Thymus (tissue), 11 donors: Measurements from ENCODE around the gene AMBP. TPM values are rescaled to one million over a fixed set of nuclear protein-coding genes. Genes with fewer than 3 reads are reported as not detected.

ENCODE experiments used
- DNase-seq, 9 donors: peaks; one replicate each; pipeline ENCODE4 v3.0.0-alpha.2; 2013; ENCODE audit warnings: low spot score in 9 of 9, low read depth in 6 of 9, missing footprints in 1 of 9
- H3K27ac ChIP-seq, 2 donors: one replicate each; pipeline ENCODE4 v1.5.1; 2013; ENCODE audit warnings: control low read depth in 1 of 2, low read depth in 1 of 2, low read length in 1 of 2, mild to moderate bottlenecking in 1 of 2, moderate library complexity in 1 of 2
- H3K27me3 ChIP-seq, 2 donors: one replicate each; pipeline ENCODE4 v1.5.1; 2013; ENCODE audit warnings: low read length in 1 of 2; ENCODE audit not compliant: control insufficient read depth in 2 of 2, insufficient read depth in 1 of 2
- H3K36me3 ChIP-seq, 2 donors: one replicate each; pipeline ENCODE4 v1.5.1; 2013; ENCODE audit warnings: low read length in 1 of 2, mild to moderate bottlenecking in 1 of 2, moderate library complexity in 1 of 2; ENCODE audit not compliant: control insufficient read depth in 2 of 2, insufficient read depth in 2 of 2
- H3K4me1 ChIP-seq, 2 donors: one replicate each; pipeline ENCODE4 v1.5.1; 2013; ENCODE audit warnings: low read length in 2 of 2; ENCODE audit not compliant: control insufficient read depth in 2 of 2, insufficient read depth in 2 of 2
- H3K4me3 ChIP-seq, 2 donors: one replicate each; pipeline ENCODE4 v1.5.1; 2013; ENCODE audit warnings: low read length in 2 of 2, control low read depth in 1 of 2, mild to moderate bottlenecking in 1 of 2
- H3K9me3 ChIP-seq, 2 donors: one replicate each; pipeline ENCODE4 v1.5.1; 2013; ENCODE audit warnings: low read length in 1 of 2, mild to moderate bottlenecking in 1 of 2; ENCODE audit not compliant: control insufficient read depth in 2 of 2, insufficient read depth in 1 of 2
- WGBS: extraction: QIAGEN DNeasy Blood & Tissue Kit; methylation state at CpG from one replicate; pipeline ENCODE4 v1.1.7; 2013; 5-methylcytosine and 5-hydroxymethylcytosine counted together
- polyA plus RNA-seq: library from polyadenylated mRNA; stranded (reverse); fragments of 200-250 nt; gene quantifications from one replicate; pipeline ENCODE4 v1.2.3, GENCODE V29; 2013
- total RNA-seq: library from RNA; stranded (reverse); fragments of 120-200 nt; gene quantifications from one replicate; pipeline ENCODE4 v1.2.4, GENCODE V29; 2013
- donor health status: healthy.

Gene AMBP
- total and polyA plus RNA-seq, 2 donors: 0.38 to 0.82 TPM

GRCh38 chr9:114070188-114071103 is 7.7 kb downstream of the AMBP start:
- no peaks in the 10 kb centered on the region for H3K9me3 ChIP-seq
- DNase-seq: no peak
- 91% methylated on average over 17 of the region's 17 CpGs for WGBS
- H3K4me3 ChIP-seq: no peak overlapping the region
- no peaks in the 10 kb centered on the region for H3K36me3 ChIP-seq
- no peaks in the 10 kb centered on the region for H3K27me3 ChIP-seq
- H3K27ac ChIP-seq: no peak overlapping the region
- no peaks in the 10 kb centered on the region for H3K4me1 ChIP-seq

- Histone ChIP-seq H3K36me3 (no peaks in the 10 kb centered on the region), H3K27ac (no peak overlapping the region), H3K4me1 (no peaks in the 10 kb centered on the region), H3K4me3 (no peak overlapping the region), H3K9me3 (no peaks in the 10 kb centered on the region), H3K27me3 (no peaks in the 10 kb centered on the region)
- DNase-seq: no peak
- 93% methylated on average over 9 of the region's 9 CpGs for WGBS
Measured at GRCh38 chr9:114069476-114070187, 8.5 kb downstream of the AMBP start.

- no peak for DNase-seq
- WGBS: 91% methylated on average over 8 of the region's 8 CpGs
Measured at GRCh38 chr9:114065304-114065703, 12.8 kb downstream of the AMBP start.

GRCh38 chr9:114061830-114062474 is 16.1 kb downstream of the AMBP start:
- DNase-seq: no peak

More at GRCh38 chr9:114065304-114065703, 12.8 kb downstream of the AMBP start:
- H3K36me3 ChIP-seq: no peaks in the 10 kb centered on the region
- H3K27ac ChIP-seq: no peak overlapping the region
- no peaks in the 10 kb centered on the region for H3K9me3 ChIP-seq
- no peaks in the 10 kb centered on the region for H3K27me3 ChIP-seq
- no peak overlapping the region for H3K4me3 ChIP-seq
- H3K4me1 ChIP-seq: no peaks in the 10 kb centered on the region

GRCh38 chr9:114061292-114061691 is 16.8 kb downstream of the AMBP start:
- H3K36me3 ChIP-seq: no peaks in the 10 kb centered on the region
- whole genome bisulfite sequencing: 97% methylated on average over 12 of the region's 12 CpGs
- no peak for DNase-seq
- no peaks in the 10 kb centered on the region for H3K9me3 ChIP-seq
- no peak overlapping the region for H3K27ac ChIP-seq
- no peak overlapping the region for H3K4me3 ChIP-seq
- no peaks in the 10 kb centered on the region for H3K27me3 ChIP-seq
- no peaks in the 10 kb centered on the region for H3K4me1 ChIP-seq

More at GRCh38 chr9:114061830-114062474, 16.1 kb downstream of the AMBP start:
- no peaks in the 10 kb centered on the region for H3K27me3 ChIP-seq
- H3K4me1 ChIP-seq: no peaks in the 10 kb centered on the region
- H3K27ac ChIP-seq: no peak overlapping the region
- 69% methylated on average over 4 of the region's 4 CpGs for WGBS
- no peak overlapping the region for H3K4me3 ChIP-seq
- no peaks in the 10 kb centered on the region for H3K9me3 ChIP-seq
- H3K36me3 ChIP-seq: no peaks in the 10 kb centered on the region

GRCh38 chr9:114060711-114061110 is 17.4 kb downstream of the AMBP start:
- Histone ChIP-seq H3K4me1 (no peaks in the 10 kb centered on the region), H3K36me3 (no peaks in the 10 kb centered on the region), H3K27me3 (no peaks in the 10 kb centered on the region), H3K27ac (no peak overlapping the region), H3K9me3 (no peaks in the 10 kb centered on the region), H3K4me3 (no peak overlapping the region)
- DNase-seq: no peak
- WGBS: 68% methylated on average over 9 of the region's 9 CpGs

GRCh38 chr9:114060070-114060469 is 18.0 kb downstream of the AMBP start:
- H3K36me3 ChIP-seq: no peaks in the 10 kb centered on the region
- no peak overlapping the region for H3K4me3 ChIP-seq
- H3K4me1 ChIP-seq: no peaks in the 10 kb centered on the region
- 86% methylated on average over 8 of the region's 8 CpGs for WGBS
- H3K9me3 ChIP-seq: no peaks in the 10 kb centered on the region
- no peak for DNase-seq
- no peaks in the 10 kb centered on the region for H3K27me3 ChIP-seq
- H3K27ac ChIP-seq: no peak overlapping the region

- no peak overlapping the region for H3K4me3 ChIP-seq
- H3K27me3 ChIP-seq: no peaks in the 10 kb centered on the region
- H3K27ac ChIP-seq: no peak overlapping the region
- no peaks in the 10 kb centered on the region for H3K9me3 ChIP-seq
- 84% methylated on average over 8 of the region's 8 CpGs for WGBS
- no peak for DNase-seq
- no peaks in the 10 kb centered on the region for H3K36me3 ChIP-seq
- no peaks in the 10 kb centered on the region for H3K4me1 ChIP-seq
Measured at GRCh38 chr9:114059047-114059803, 18.9 kb downstream of the AMBP start.
